ENCODE results near the gene ADGRF3. TPM values are rescaled to one million over a fixed set of nuclear protein-coding genes. Genes with fewer than 3 reads are reported as not detected.
"Not testable (repeated sequence)": the region's sequence is repeated elsewhere in the genome, so short reads cannot be mapped to it uniquely, and the experiment has no call there.

ADGRF3 gene
- total and polyA plus RNA-seq, 9 donors = 0.06 to 0.33 (median 0.16) TPM; not detected in 5

DNA sequence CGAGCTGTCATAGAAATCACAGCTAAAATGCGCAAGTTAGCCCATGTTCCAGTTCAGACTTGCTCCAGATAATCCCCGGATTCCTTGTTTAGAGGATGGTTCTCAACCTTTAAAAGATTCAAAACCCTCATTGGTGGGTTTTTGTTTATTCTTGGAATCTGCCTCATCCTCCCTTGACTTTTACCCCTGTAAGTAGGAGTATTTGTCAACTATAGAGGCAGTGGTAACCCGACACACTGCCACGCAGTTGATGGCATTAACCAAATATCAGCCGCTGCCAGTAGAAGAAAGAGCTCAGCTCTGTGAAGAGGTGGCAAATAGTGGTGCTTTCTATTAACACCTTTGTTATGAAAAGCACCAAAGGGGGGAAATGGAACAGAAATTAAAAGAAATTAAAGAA lies 41.0 kb downstream of the ADGRF3 start:
- no peak for DNase-seq
- Histone ChIP-seq H3K36me3 (no peaks in the 10 kb centered on the region), H3K4me1 (ENCODE audit: insufficient read depth) (peaks cover 5% of the 10 kb centered on the region), H3K9me3 (no peaks in the 10 kb centered on the region), H3K27ac (peak overlapping the region in 1 of 2 donors; percentile 61), H3K4me3 (no peak overlapping the region), H3K27me3 (no peaks in the 10 kb centered on the region)
- intact Hi-C loops (cut with DNase I) = no loop called here
- TF ChIP-seq, protein P1, sequence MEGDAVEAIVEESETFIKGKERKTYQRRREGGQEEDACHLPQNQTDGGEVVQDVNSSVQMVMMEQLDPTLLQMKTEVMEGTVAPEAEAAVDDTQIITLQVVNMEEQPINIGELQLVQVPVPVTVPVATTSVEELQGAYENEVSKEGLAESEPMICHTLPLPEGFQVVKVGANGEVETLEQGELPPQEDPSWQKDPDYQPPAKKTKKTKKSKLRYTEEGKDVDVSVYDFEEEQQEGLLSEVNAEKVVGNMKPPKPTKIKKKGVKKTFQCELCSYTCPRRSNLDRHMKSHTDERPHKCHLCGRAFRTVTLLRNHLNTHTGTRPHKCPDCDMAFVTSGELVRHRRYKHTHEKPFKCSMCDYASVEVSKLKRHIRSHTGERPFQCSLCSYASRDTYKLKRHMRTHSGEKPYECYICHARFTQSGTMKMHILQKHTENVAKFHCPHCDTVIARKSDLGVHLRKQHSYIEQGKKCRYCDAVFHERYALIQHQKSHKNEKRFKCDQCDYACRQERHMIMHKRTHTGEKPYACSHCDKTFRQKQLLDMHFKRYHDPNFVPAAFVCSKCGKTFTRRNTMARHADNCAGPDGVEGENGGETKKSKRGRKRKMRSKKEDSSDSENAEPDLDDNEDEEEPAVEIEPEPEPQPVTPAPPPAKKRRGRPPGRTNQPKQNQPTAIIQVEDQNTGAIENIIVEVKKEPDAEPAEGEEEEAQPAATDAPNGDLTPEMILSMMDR (IDR thresholded peaks at IDR 0.05) = no peak
- TF ChIP-seq EP300 (IDR thresholded peaks at IDR 0.05) (no peak), POLR2A (IDR thresholded peaks at IDR 0.05) (no peak)
- WGBS, 3 donors = 21 to 35% (median 24%) methylated on average over 6 of the region's 6 CpGs

DNA sequence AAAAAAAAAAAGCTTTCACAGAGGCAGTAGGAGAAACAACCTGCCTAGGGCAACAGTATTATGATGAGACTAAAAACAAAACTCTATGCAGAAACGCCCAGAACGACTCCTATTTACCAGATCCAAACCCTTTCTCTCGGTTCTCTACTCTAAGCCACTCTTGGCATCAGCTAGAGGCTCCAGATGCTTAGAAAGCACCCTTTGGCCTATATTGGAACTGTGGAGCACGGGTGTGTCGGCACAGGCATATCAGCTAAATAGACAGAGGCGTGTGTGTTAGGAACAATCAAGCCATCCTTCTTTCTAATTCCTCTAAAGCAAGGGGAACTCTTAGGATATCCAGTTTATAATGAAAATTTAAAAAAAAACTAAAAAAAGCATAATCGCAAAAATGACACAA lies 41.5 kb downstream of the ADGRF3 start:
- H3K36me3 ChIP-seq; H3K4me3 ChIP-seq; H3K9me3 ChIP-seq; intact Hi-C loops (cut with DNase I); H3K27me3 ChIP-seq; H3K4me1 ChIP-seq (ENCODE audit: insufficient read depth): not testable (repeated sequence)
- DNase-seq = peak in 2 of 5 donors; percentile 49 to 64
- H3K27ac ChIP-seq = peak overlapping the region in 1 of 2 donors; percentile 61
- 14 to 26% (median 16%) methylated on average over 7 of the region's 7 CpGs for WGBS, 3 donors

DNA sequence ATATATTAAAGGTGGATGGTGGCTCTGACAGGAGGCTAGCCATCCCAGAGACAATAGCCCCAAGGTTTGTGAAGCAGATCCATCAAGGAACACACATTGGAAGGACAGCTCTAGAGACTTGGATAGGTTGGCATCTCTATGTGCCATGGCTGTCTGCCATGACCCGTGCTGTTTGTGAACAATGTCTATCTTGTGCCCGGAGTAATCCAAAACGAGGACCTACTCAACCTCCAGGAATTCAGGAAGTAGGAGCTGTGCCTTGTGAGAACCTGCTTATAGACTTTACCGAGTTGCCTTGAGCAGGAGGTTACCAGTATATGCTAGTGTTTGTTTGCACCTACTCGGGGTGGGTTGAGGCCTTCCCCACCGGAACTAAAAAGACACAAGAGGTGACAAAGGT lies 43.7 kb downstream of the ADGRF3 start:
- TF ChIP-seq, protein P1 (IDR thresholded peaks at IDR 0.05) = no peak
- TF ChIP-seq EP300 (IDR thresholded peaks at IDR 0.05) (no peak), POLR2A (IDR thresholded peaks at IDR 0.05) (no peak)
- Histone ChIP-seq H3K9me3 (no peaks in the 10 kb centered on the region), H3K27ac (no peak overlapping the region), H3K4me3 (no peak overlapping the region), H3K27me3 (no peaks in the 10 kb centered on the region), H3K36me3 (no peaks in the 10 kb centered on the region), H3K4me1 (ENCODE audit: insufficient read depth) (peaks cover 7% of the 10 kb centered on the region)
- intact Hi-C loops (cut with DNase I) = no loop called here
- WGBS, 3 donors = 81 to 84% (median 82%) methylated on average over 6 of the region's 6 CpGs
- DNase-seq = no peak

DNA sequence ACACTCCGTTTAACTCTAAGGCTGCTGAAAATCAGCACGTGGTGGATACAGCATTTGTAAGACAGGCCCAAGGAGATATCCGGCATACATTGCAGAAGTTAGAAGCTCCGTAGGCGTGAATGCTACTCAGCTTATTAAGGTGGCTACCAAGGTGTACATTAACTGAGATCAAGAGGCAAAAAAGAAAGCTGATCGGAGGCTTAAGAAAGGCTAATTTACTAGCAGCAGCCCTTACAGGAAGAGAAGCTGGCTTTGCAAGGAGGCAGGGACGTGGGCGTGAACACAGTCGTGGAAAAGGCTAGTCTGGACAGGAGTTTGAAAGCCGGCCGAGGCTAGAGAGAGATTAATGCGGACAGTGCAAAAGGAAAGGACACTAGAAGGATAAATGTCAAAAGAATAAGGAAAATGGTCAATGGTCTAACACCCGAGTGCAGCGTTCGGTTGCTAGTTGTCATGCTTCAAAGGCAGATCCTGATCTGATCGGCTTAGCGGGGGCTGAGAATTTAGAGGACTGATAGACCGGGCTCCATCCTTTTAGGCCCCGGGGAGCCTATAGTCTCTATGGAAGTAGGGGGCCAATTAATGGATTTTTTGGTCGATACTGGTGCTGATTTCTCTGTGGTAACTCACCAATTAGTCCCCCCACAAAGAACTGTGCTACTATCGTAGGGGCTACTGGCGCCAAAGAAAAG lies 46.2 kb downstream of the ADGRF3 start:
- Histone ChIP-seq H3K27ac (peak overlapping the region; percentile 92), H3K27me3 (no peaks in the 10 kb centered on the region), H3K4me3 (peak overlapping the region; percentile 52), H3K9me3 (no peaks in the 10 kb centered on the region), H3K36me3 (no peaks in the 10 kb centered on the region), H3K4me1 (ENCODE audit: insufficient read depth) (peaks cover 9% of the 10 kb centered on the region)
- DNase-seq = peak in 3 of 5 donors; percentile 37 to 48 (median 48)
- TF ChIP-seq POLR2A (IDR thresholded peaks at IDR 0.05) (no peak), EP300 (IDR thresholded peaks at IDR 0.05) (no peak)
- TF ChIP-seq, protein P1 (IDR thresholded peaks at IDR 0.05) = no peak
- WGBS, 3 donors = 23 to 26% (median 24%) methylated on average over 22 of the region's 22 CpGs
- intact Hi-C loops (cut with DNase I) = no loop called here

DNA sequence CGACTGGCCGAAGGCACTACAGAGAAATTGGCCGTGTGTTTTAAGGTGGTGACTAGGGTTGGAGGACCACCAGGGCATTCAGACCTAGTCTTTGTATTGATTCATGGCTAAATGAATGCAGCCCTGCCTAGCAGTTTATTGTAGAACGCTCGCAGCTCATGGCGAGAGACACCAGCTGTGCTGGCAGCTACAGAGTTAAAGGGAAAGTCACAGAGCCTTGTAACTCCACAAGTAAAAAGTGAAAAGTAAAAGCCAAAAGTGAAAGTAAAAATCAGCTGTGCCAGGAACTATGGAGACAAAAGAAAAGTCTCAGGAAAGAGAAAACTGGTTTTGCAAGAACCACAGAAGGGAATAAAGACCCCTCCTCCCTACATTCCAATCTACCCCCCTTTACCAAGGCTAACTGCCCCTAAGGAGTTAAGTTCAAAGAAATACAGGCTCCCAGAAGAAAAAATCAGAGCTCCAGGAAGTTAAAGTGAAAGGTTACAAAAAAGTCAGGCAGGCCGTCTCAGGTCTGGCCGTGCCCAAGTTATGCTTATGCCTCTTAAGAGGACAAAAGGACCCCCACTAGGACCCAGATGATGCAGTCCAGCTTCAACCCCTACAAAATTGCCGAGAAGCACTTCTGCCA lies 47.0 kb downstream of the ADGRF3 start:
- H3K27ac ChIP-seq = peak overlapping the region; percentile 92
- H3K36me3 ChIP-seq = no peaks in the 10 kb centered on the region
- intact Hi-C loops (cut with DNase I) = loop anchor here in 1 of 4 donors (5.0 kb wide), 1 partner anchor 57 kb away; the partner anchor contains the start of genes HADHA and HADHB
- H3K9me3 ChIP-seq = no peaks in the 10 kb centered on the region
- 0 to 2% (median 0%) methylated on average over 9 of the region's 9 CpGs for WGBS, 3 donors
- H3K4me1 ChIP-seq (ENCODE audit: insufficient read depth) = peaks cover 9% of the 10 kb centered on the region
- no peaks in the 10 kb centered on the region for H3K27me3 ChIP-seq
- H3K4me3 ChIP-seq = peak overlapping the region; percentile 52
- DNase-seq = peak in 3 of 5 donors; percentile 46 to 48 (median 47)
- TF ChIP-seq, protein P1 (IDR thresholded peaks at IDR 0.05) = no peak
- TF ChIP-seq EP300 (IDR thresholded peaks at IDR 0.05) (no peak), POLR2A (IDR thresholded peaks at IDR 0.05) (no peak)

All from ovary (tissue), 9 donors.